GM12873 (cell line): ENCODE measurements around the gene MYBBP1A.

ENCODE experiments used
- CTCF ChIP-seq: IDR thresholded peaks from 2 replicates; pipeline ENCODE4 v1.5.1; 2012; ENCODE audit warnings: low read depth, mild to moderate bottlenecking, moderate library complexity, low read length, control low read depth; ENCODE audit not compliant: insufficient read depth; ENCODE audit errors: missing control alignments

Gene MYBBP1A

GRCh38 chr17:4543557-4544026 lies 11.6 kb downstream of the MYBBP1A start:
- TF ChIP-seq CTCF: no peak

- TF ChIP-seq CTCF: no peak
These were observed 12.4 kb downstream of the MYBBP1A start for GRCh38 chr17:4542726-4543191.

- TF ChIP-seq CTCF: no peak
These were observed 13.0 kb downstream of the MYBBP1A start for GRCh38 chr17:4542003-4542725.

- peak; percentile 15 for TF ChIP-seq CTCF
These were observed 13.7 kb downstream of the MYBBP1A start for GRCh38 chr17:4541328-4542002.

GRCh38 chr17:4540687-4541327 lies 14.4 kb downstream of the MYBBP1A start:
- no peak for TF ChIP-seq CTCF

- TF ChIP-seq CTCF: peak; percentile 26
These were observed 14.9 kb downstream of the MYBBP1A start for GRCh38 chr17:4540224-4540651.
